K562 (cell line): Measurements from ENCODE around the gene CELSR3. TPM values are rescaled to one million over a fixed set of nuclear protein-coding genes. Genes with fewer than 3 reads are reported as not detected.

Experiments used
- ATF7 ChIP-seq: fragments of 450-650 bp; IDR thresholded peaks from 2 replicates; pipeline ENCODE4 v1.7.1; 2014; ENCODE audit warnings: mild to moderate bottlenecking, moderate library complexity
- CBFB ChIP-seq: sonication (generic); formaldehyde crosslinking; IDR thresholded peaks from 2 replicates; pipeline ENCODE4 v1.4.0; 2020; ENCODE audit warnings: mild to moderate bottlenecking, missing genetic modification reagents
- MAX ChIP-seq: sonication (generic); formaldehyde crosslinking; IDR thresholded peaks from 2 replicates; pipeline ENCODE4 v1.9.0; 2022; ENCODE audit warnings: mild to moderate bottlenecking, missing genetic modification reagents
- MBD2 ChIP-seq: sonication (generic); IDR thresholded peaks from 2 replicates; pipeline ENCODE4 v1.6.1; 2016; ENCODE audit warnings: low read depth, borderline replicate concordance
- POLR2B ChIP-seq: fragments of 450-650 bp; IDR thresholded peaks from 2 replicates; pipeline ENCODE4 v1.6.1; 2018; ENCODE audit warnings: low read depth; ENCODE audit not compliant: partially characterized antibody
- POLR2G ChIP-seq: fragments of 200-400 bp; formaldehyde crosslinking; IDR thresholded peaks from 2 replicates; pipeline ENCODE4 v1.6.1; 2017; ENCODE audit warnings: low read depth, mild to moderate bottlenecking, antibody characterized with exemption, low read length, moderate library complexity
- SIX5 ChIP-seq, 2 experiments: IDR thresholded peaks; 2 replicates each; pipeline ENCODE4 v1.6.1; 2011; ENCODE audit warnings: low read length in 2 of 2, borderline replicate concordance in 1 of 2, low read depth in 1 of 2, mild to moderate bottlenecking in 1 of 2, moderate library complexity in 1 of 2; ENCODE audit not compliant: insufficient read depth in 1 of 2
- TCF7L2 ChIP-seq: fragments of 150-350 bp; IDR thresholded peaks from 2 replicates; pipeline ENCODE4 v1.6.1; 2016; ENCODE audit warnings: low read depth, mild to moderate bottlenecking, low read length, moderate library complexity
- THAP7 ChIP-seq: fragments of 250-450 bp; sonication (Bioruptor Pico); IDR thresholded peaks from 2 replicates; pipeline ENCODE4 v1.5.0; 2021
- ZBTB1 ChIP-seq: sonication (generic); formaldehyde crosslinking; IDR thresholded peaks from 2 replicates; pipeline ENCODE4 v1.8.1; 2023; ENCODE audit warnings: missing genetic modification reagents, low read depth, mild to moderate bottlenecking, borderline replicate concordance
- ZNF224 ChIP-seq: sonication (generic); formaldehyde crosslinking; IDR thresholded peaks from 2 replicates; pipeline ENCODE4 v1.8.0; 2022; ENCODE audit warnings: mild to moderate bottlenecking, missing genetic modification reagents
- ZNF668 ChIP-seq: fragments of 250-450 bp; sonication (Bioruptor Pico); IDR thresholded peaks from 2 replicates; pipeline ENCODE4 v1.8.0; 2022; ENCODE audit warnings: mild to moderate bottlenecking, inconsistent platforms
- ZNF766 ChIP-seq: fragments of 200-800 bp; sonication (Bioruptor generic); conservative IDR thresholded peaks from 2 replicates; pipeline ENCODE4 v1.6.1; 2016; ENCODE audit warnings: missing genetic modification characterization, missing compliant biosample characterization
- ZNF79 ChIP-seq: fragments of 250-450 bp; sonication (Bioruptor Pico); IDR thresholded peaks from 2 replicates; pipeline ENCODE4 v1.4.0; 2020; ENCODE audit warnings: low read depth, mild to moderate bottlenecking, moderate library complexity
- polyA plus RNA-seq, 8 experiments: library from polyadenylated mRNA; depleted of rRNA in 4 of 8; stranded (reverse) in 5 of 8; unstranded in 3 of 8; fragments of >200 nt; fragmentation: Nextera tagmentation in 2 of 8; fragmentation: Illumina TruSeq in 1 of 8; extraction: Ambion mirVana in 2 of 8; extraction: Trizol in 1 of 8; gene quantifications; 2 replicates each; pipeline versions ENCODE4 v1.2.1 to v1.2.3, GENCODE V29; 2011 to 2014; ENCODE audit warnings: inconsistent platforms in 1 of 8, missing spikeins in 1 of 8
- total RNA-seq, 7 experiments: library from RNA; depleted of rRNA in 6 of 7; stranded (reverse); fragments of >200 nt in 6 of 7; fragmentation: Illumina TruSeq in 2 of 7; extraction: Trizol in 2 of 7; gene quantifications; 2 replicates each; pipeline versions ENCODE4 v1.2.1 to v1.2.3, GENCODE V29; 2011 to 2021; ENCODE audit warnings: low replicate concordance in 1 of 7
- TF ChIP-seq, protein P1 (sequence below): fragments of 450-650 bp; IDR thresholded peaks from 2 replicates; pipeline ENCODE4 v1.6.1; 2018; ENCODE audit not compliant: partially characterized antibody
- TF ChIP-seq, protein P2 (sequence below): fragments of 250-450 bp; sonication (Bioruptor Pico); IDR thresholded peaks from 2 replicates; pipeline ENCODE4 v1.8.0; 2021; ENCODE audit warnings: moderate library complexity, mild to moderate bottlenecking, inconsistent platforms
- TF ChIP-seq, protein P3 (sequence below): fragments of 250-450 bp; sonication (Bioruptor Pico); IDR thresholded peaks from 2 replicates; pipeline ENCODE4 v1.5.0; 2021; ENCODE audit warnings: mild to moderate bottlenecking, moderate library complexity

Gene CELSR3
- total and polyA plus RNA-seq, 9 of the 15 experiments (the other 6 are each of a cell fraction or from before 2014, with no cell fraction given): 0.10 to 2.7 (median 0.76) TPM

GRCh38 chr3:48662753-48663488 lies at the start of gene CELSR3 (continued):
- TF ChIP-seq ATF7 (peak; percentile 93), TCF7L2 (peak; percentile 84), ZBTB1 (no peak), POLR2B (peak; percentile 27), ZNF79 (CRISPR knock-in tag) (no peak), MBD2 (peak; percentile 83; the same call in 1 of the 2 replicates), MAX (no peak), ZNF668 (CRISPR knock-in tag) (no peak), ZNF224 (CRISPR knock-in tag) (peak; percentile 86; the same call in 1 of the 2 replicates), THAP7 (no peak), POLR2G (peak; percentile 53), SIX5 (IDR thresholded peaks at IDR 0.05; ENCODE audit: borderline replicate concordance in 1 of 2, insufficient read depth in 1 of 2, low read depth in 1 of 2, low read length in 2 of 2) (peak; percentile 18 to 37; a peak in 1 of 4 replicates), ZNF766 (CRISPR knock-in tag) (0 out of 2 replicates have a peak, but pooled peaks have one; percentile 9), CBFB (CRISPR knock-in tag) (0 out of 2 replicates have a peak, but pooled peaks have one; percentile 29)
- TF ChIP-seq, protein P1, sequence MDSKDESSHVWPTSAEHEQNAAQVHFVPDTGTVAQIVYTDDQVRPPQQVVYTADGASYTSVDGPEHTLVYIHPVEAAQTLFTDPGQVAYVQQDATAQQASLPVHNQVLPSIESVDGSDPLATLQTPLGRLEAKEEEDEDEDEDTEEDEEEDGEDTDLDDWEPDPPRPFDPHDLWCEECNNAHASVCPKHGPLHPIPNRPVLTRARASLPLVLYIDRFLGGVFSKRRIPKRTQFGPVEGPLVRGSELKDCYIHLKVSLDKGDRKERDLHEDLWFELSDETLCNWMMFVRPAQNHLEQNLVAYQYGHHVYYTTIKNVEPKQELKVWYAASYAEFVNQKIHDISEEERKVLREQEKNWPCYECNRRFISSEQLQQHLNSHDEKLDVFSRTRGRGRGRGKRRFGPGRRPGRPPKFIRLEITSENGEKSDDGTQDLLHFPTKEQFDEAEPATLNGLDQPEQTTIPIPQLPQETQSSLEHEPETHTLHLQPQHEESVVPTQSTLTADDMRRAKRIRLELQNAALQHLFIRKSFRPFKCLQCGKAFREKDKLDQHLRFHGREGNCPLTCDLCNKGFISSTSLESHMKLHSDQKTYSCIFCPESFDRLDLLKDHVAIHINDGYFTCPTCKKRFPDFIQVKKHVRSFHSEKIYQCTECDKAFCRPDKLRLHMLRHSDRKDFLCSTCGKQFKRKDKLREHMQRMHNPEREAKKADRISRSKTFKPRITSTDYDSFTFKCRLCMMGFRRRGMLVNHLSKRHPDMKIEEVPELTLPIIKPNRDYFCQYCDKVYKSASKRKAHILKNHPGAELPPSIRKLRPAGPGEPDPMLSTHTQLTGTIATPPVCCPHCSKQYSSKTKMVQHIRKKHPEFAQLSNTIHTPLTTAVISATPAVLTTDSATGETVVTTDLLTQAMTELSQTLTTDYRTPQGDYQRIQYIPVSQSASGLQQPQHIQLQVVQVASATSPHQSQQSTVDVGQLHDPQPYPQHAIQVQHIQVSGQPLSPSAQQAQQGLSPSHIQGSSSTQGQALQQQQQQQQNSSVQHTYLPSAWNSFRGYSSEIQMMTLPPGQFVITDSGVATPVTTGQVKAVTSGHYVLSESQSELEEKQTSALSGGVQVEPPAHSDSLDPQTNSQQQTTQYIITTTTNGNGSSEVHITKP: peak; percentile 99
- TF ChIP-seq, protein P2, sequence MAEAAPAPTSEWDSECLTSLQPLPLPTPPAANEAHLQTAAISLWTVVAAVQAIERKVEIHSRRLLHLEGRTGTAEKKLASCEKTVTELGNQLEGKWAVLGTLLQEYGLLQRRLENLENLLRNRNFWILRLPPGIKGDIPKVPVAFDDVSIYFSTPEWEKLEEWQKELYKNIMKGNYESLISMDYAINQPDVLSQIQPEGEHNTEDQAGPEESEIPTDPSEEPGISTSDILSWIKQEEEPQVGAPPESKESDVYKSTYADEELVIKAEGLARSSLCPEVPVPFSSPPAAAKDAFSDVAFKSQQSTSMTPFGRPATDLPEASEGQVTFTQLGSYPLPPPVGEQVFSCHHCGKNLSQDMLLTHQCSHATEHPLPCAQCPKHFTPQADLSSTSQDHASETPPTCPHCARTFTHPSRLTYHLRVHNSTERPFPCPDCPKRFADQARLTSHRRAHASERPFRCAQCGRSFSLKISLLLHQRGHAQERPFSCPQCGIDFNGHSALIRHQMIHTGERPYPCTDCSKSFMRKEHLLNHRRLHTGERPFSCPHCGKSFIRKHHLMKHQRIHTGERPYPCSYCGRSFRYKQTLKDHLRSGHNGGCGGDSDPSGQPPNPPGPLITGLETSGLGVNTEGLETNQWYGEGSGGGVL (CRISPR knock-in tag): no peak
- TF ChIP-seq, protein P3, sequence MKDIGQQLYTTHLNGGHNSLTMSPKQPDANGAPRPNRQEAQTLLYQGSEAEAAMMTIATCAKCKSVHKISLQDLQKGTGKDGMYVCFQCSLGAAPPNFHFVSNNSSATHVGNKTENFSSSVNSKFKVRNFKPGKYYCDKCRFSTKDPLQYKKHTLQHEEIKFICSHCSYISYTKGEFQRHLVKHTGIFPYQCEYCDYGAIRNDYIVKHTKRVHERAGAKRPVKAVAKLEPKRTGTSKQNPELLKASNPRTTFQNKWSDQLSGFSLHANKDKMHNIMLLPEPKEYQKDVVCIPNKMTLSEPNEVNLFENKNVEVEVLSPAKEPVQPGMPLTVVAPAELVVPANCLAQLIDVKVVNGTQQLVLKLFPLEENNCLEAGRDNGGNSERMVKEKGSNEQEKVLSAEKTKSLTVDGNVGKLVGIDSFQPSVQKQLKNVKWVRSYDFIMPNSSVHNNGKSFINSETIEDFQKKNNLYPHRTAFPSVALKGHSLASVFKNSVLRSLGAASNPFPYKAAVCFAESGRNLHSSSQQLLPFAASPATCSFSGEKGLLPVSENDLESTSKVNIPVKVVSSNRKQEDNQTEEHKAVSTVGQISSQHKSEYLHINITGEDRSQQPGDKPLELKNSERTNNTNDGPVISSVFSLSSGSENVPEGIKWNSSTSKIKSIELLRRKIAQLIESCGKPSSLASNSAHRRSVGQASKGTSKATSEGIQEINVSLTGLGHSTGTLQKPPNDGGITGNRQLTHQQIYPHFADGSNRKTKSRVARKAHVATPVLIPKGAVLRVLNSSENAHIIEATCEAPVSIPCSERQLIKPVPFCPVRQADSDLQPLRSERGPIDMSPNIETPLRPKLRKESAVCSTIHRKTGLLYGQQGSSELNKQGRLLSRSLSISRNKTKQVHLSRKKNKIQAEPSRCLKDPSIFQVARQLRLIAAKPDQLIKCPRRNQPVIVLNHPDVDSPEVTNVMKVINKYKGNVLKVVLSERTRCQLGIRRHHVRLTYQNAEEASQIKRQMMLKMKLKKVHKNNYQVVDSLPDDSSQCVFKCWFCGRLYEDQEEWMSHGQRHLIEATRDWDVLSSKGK (CRISPR knock-in tag): no peak
